ACC112 (cell line): ENCODE results near the gene QRFP.
A peak's percentile ranks its signal among the peaks of the same experiment; 100 is the strongest.

Experiments
- H2AFZ ChIP-seq: fragments of 200-600 bp; sonication (generic); one replicate; pipeline ENCODE4 v1.6.0; 2017; ENCODE audit warnings: antibody characterized with exemption, low read length; ENCODE audit not compliant: unreplicated experiment
- H3K27ac ChIP-seq: fragments of 200-600 bp; sonication (generic); 2 replicates; pipeline ENCODE4 v1.5.1; 2014; ENCODE audit warnings: low read depth, mild to moderate bottlenecking, antibody characterized with exemption, low read length, moderate library complexity
- H3K27me3 ChIP-seq: fragments of 200-600 bp; sonication (generic); 2 replicates; pipeline ENCODE4 v1.6.1; 2014; ENCODE audit warnings: mild to moderate bottlenecking, antibody characterized with exemption, low read length, moderate library complexity, mixed read lengths; ENCODE audit not compliant: insufficient read depth
- H3K36me3 ChIP-seq: fragments of 200-600 bp; sonication (generic); 2 replicates; pipeline ENCODE4 v1.6.1; 2016; ENCODE audit warnings: mild to moderate bottlenecking, antibody characterized with exemption, low read length, moderate library complexity, mixed read lengths; ENCODE audit not compliant: insufficient read depth
- H3K4me1 ChIP-seq: fragments of 200-600 bp; sonication (generic); one replicate; pipeline ENCODE4 v1.6.1; 2016; ENCODE audit warnings: low read length, mixed read lengths; ENCODE audit not compliant: insufficient read depth, unreplicated experiment, control insufficient read depth
- H3K4me3 ChIP-seq: fragments of 200-600 bp; sonication (generic); 2 replicates; pipeline ENCODE4 v1.5.1; 2014; ENCODE audit warnings: mild to moderate bottlenecking, low read depth, low read length
- H3K79me2 ChIP-seq: fragments of 200-600 bp; sonication (generic); one replicate; pipeline ENCODE4 v1.6.0; 2016; ENCODE audit warnings: low read length; ENCODE audit not compliant: control insufficient read depth, unreplicated experiment, insufficient read depth

The QRFP gene

DNA sequence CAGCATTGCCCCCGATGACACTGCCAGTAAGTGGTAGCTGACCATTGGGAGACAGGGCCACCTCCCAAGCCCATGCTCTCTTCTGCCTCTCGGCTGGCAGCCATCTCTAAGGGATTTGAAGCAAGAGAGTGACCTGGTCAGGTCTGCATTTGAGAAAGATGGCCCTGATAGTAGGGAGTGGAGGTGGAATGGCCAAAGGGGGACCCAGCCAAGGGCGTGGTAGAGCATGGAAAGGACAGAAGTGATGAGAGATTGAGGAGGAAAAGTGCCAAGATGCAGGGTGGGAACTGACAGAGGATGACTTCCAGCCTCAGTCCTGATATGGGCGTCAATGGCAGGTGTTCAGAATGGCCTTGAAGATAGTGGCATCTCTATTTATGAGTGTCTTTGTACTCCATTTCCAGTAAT is 52.6 kb downstream of the QRFP start:
- Histone ChIP-seq H3K27ac (peak overlapping the region; percentile 98), H3K79me2 (peaks cover 74% of the 10 kb centered on the region), H3K4me3 (no peak overlapping the region), H3K4me1 (peaks cover 72% of the 10 kb centered on the region), H3K36me3 (no peaks in the 10 kb centered on the region), H3K27me3 (no peaks in the 10 kb centered on the region), H2AFZ (no peak overlapping the region)

- Histone ChIP-seq H3K27me3 (no peaks in the 10 kb centered on the region), H2AFZ (no peak overlapping the region), H3K36me3 (no peaks in the 10 kb centered on the region), H3K27ac (peak overlapping the region; percentile 98), H3K4me3 (no peak overlapping the region), H3K4me1 (peaks cover 71% of the 10 kb centered on the region), H3K79me2 (peaks cover 75% of the 10 kb centered on the region)
Measured at GRCh38 chr9:130843049-130843908, 53.3 kb downstream of the QRFP start.
